IPS DF 6.9 (cell line): ENCODE data around the gene TASP1.

Source experiments
- DNase-seq: peaks from one replicate; pipeline ENCODE4 v3.0.0-alpha.2; 2013; ENCODE audit warnings: low read depth, low spot score
- H3K27ac ChIP-seq: one replicate; pipeline ENCODE4 v1.5.1; 2013; ENCODE audit warnings: low read length, control low read depth
- H3K27me3 ChIP-seq: 2 replicates; pipeline ENCODE4 v1.6.1; 2013; ENCODE audit warnings: mild to moderate bottlenecking, low read length; ENCODE audit not compliant: control insufficient read depth, insufficient read depth
- H3K36me3 ChIP-seq: 2 replicates; pipeline ENCODE4 v1.6.1; 2013; ENCODE audit warnings: low read length; ENCODE audit not compliant: control insufficient read depth, insufficient read depth
- H3K4me1 ChIP-seq: 2 replicates; pipeline ENCODE4 v1.6.1; 2013; ENCODE audit warnings: low read length; ENCODE audit not compliant: control insufficient read depth, insufficient read depth
- H3K4me3 ChIP-seq: 2 replicates; pipeline ENCODE4 v1.5.1; 2013; ENCODE audit warnings: mild to moderate bottlenecking, low read length
- H3K9me3 ChIP-seq: 2 replicates; pipeline ENCODE4 v1.6.1; 2013; ENCODE audit warnings: low read length, inconsistent platforms; ENCODE audit not compliant: control insufficient read depth, insufficient read depth
- WGBS: extraction: QIAGEN DNeasy Blood & Tissue Kit; methylation state at CpG from one replicate; pipeline ENCODE4 v1.1.7; 2013; ENCODE audit warnings: mixed read lengths, missing lambda C conversion rate; ENCODE audit not compliant: insufficient read length, insufficient coverage; 5-methylcytosine and 5-hydroxymethylcytosine counted together

Gene TASP1

DNA sequence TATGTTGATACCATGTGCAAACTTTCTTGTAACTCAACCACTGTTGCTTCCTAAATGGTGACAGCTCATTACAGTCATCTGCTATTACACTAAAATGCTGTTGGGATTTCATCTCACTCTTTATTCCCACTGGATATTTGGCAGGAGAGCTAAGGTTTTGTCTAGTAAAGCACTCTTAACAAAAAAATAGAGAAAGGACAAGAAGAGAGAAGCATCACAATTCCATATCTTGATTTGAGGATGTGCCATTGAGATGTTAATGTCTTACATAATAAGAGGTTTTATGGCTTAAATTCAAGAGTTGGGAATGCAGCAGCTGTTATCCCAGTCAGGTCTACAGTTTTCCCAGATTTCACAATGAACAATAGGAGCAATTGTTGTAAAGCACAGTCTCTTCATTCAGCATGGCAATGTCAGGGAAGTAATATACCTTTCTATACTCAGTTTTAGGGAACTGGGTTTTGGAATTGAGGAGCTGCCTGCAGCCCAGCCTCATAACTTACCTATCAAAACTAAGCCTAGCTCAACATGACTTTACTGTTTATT is 282.7 kb downstream of the TASP1 start:
- no peaks in the 10 kb centered on the region for H3K4me1 ChIP-seq
- no peaks in the 10 kb centered on the region for H3K36me3 ChIP-seq
- H3K4me3 ChIP-seq, result no peak overlapping the region
- no peak for DNase-seq
- H3K27me3 ChIP-seq, result no peaks in the 10 kb centered on the region
- H3K27ac ChIP-seq, result no peak overlapping the region
- H3K9me3 ChIP-seq, result no peaks in the 10 kb centered on the region

GRCh38 chr20:13355411-13355810 is 283.3 kb downstream of the TASP1 start:
- DNase-seq, result no peak
- H3K27ac ChIP-seq, result no peak overlapping the region
- H3K4me3 ChIP-seq, result no peak overlapping the region
- no peaks in the 10 kb centered on the region for H3K4me1 ChIP-seq
- H3K9me3 ChIP-seq, result no peaks in the 10 kb centered on the region
- WGBS, result no CpG with 5 or more reads among the region's 3 CpGs
- no peaks in the 10 kb centered on the region for H3K36me3 ChIP-seq
- no peaks in the 10 kb centered on the region for H3K27me3 ChIP-seq

- no peaks in the 10 kb centered on the region for H3K4me1 ChIP-seq
- no peak overlapping the region for H3K4me3 ChIP-seq
- no peaks in the 10 kb centered on the region for H3K36me3 ChIP-seq
- no peak for DNase-seq
- no CpG with 5 or more reads among the region's 2 CpGs for WGBS
- no peaks in the 10 kb centered on the region for H3K27me3 ChIP-seq
- no peaks in the 10 kb centered on the region for H3K9me3 ChIP-seq
- no peak overlapping the region for H3K27ac ChIP-seq
Measured at GRCh38 chr20:13353261-13353945, 285.3 kb downstream of the TASP1 start.

DNA sequence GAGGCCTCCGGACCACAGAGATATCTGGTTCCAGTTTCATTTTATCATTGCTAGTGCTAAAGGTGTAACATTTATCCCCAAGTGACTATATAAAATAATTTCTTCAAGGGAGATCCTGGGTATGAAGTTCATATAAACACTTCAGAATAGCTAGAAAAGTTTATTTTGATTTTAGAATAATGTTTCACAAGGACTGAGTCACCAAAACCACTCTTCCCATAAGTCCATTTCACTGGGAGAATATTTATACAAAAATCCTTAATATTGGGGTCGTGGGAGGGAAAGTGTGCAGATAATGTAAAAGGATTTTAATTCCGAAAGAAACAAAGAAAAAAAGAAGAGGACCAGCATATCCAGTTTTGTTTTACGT is 289.5 kb downstream of the TASP1 start:
- H3K4me3 ChIP-seq, result no peak overlapping the region
- DNase-seq, result no peak
- no peaks in the 10 kb centered on the region for H3K27me3 ChIP-seq
- H3K4me1 ChIP-seq, result no peaks in the 10 kb centered on the region
- WGBS, result no CpG with 5 or more reads among the region's 4 CpGs
- H3K9me3 ChIP-seq, result no peaks in the 10 kb centered on the region
- no peak overlapping the region for H3K27ac ChIP-seq
- H3K36me3 ChIP-seq, result no peaks in the 10 kb centered on the region

GRCh38 chr20:13348311-13349234 is 290.2 kb downstream of the TASP1 start:
- Histone ChIP-seq H3K9me3 (no peaks in the 10 kb centered on the region), H3K4me3 (no peak overlapping the region), H3K27me3 (no peaks in the 10 kb centered on the region), H3K27ac (no peak overlapping the region), H3K4me1 (no peaks in the 10 kb centered on the region; the same call in 1 of the 2 replicates), H3K36me3 (no peaks in the 10 kb centered on the region)
- DNase-seq, result no peak
- no CpG with 5 or more reads among the region's 9 CpGs for WGBS

- H3K4me1 ChIP-seq, result no peaks in the 10 kb centered on the region; the same call in 1 of the 2 replicates
- no peaks in the 10 kb centered on the region for H3K9me3 ChIP-seq
- DNase-seq, result no peak
- H3K4me3 ChIP-seq, result no peak overlapping the region
- no CpG with 5 or more reads among the region's 9 CpGs for WGBS
- H3K27ac ChIP-seq, result no peak overlapping the region
- H3K36me3 ChIP-seq, result no peaks in the 10 kb centered on the region
- no peaks in the 10 kb centered on the region for H3K27me3 ChIP-seq
Measured at GRCh38 chr20:13344671-13345070, 294.1 kb downstream of the TASP1 start.

DNA sequence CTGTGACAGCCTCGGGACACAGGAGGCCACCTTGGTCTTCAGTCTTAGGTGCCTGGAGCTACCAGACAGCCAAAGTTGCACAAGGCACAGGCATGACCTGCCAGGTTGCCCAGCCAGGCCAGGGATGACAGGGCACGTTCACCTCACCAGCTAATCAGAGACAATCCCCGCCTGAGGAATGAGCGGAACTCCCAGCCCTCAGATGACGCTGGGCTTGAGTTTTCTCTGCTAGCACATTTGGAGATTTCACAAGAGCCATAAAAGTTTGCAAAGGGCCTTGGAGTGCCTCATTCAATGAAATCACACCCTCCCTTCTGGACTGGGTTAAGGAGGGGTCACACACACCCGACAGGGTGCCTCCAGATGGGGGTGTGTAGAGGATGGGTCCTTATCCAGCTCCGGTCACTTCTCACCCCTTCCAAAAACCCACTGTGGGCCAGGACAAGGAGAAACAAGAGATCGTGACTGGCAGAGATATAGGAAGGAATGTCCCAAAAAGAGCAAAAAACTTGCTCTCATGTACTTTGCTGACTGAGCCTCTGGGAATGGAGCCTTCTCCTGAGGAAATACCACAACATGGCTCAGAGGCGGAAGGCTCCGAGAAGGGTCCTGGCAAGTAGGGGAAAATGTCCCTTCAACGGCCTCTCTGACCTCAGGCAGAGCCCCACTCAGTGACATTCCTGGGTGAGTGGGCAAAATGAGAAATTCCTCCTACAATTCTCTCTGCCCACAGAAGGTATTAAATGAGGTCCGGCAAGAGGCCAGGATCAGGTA is 296.1 kb downstream of the TASP1 start:
- DNase-seq, result no peak
- Histone ChIP-seq H3K4me3 (no peak overlapping the region), H3K27ac (no peak overlapping the region), H3K36me3 (no peaks in the 10 kb centered on the region), H3K27me3 (no peaks in the 10 kb centered on the region), H3K9me3 (no peaks in the 10 kb centered on the region), H3K4me1 (no peaks in the 10 kb centered on the region; the same call in 1 of the 2 replicates)
- no CpG with 5 or more reads among the region's 12 CpGs for WGBS

DNA sequence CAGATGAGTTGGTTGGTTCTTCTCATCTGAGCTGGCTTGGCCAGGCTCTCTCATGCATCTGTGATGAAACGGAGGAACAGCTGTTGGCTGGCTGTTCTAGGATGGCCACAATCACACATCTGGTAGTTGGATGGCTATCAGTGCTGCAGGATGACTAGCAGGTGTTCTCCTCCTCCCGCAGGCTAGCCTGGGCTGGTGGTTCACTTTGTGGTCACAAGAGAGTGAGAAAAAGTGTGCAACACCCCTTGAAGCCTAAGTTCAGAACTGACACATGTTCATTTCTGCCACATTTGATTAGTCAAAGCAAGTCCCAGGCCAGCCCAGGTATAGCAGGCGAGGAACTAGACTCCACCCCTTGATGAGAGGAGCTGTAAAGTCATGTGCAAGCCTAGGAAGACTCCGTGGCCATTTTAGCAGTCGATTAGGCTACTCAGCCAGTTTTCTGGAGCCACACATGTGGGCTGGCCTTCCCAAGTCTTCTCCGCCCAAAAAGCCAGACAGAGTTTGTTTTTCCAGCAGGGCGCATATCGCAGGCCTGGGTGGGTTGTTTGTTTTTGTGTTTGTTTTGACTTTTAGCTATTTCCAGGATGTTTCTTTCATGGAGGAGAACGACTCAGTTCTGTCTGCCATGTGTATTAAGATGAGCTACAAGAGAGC is 296.9 kb downstream of the TASP1 start:
- Histone ChIP-seq H3K36me3 (no peaks in the 10 kb centered on the region), H3K9me3 (no peaks in the 10 kb centered on the region), H3K27ac (no peak overlapping the region), H3K4me1 (no peaks in the 10 kb centered on the region; the same call in 1 of the 2 replicates), H3K4me3 (no peak overlapping the region), H3K27me3 (no peaks in the 10 kb centered on the region)
- no CpG with 5 or more reads among the region's 9 CpGs for whole genome bisulfite sequencing
- DNase-seq, result no peak

DNA sequence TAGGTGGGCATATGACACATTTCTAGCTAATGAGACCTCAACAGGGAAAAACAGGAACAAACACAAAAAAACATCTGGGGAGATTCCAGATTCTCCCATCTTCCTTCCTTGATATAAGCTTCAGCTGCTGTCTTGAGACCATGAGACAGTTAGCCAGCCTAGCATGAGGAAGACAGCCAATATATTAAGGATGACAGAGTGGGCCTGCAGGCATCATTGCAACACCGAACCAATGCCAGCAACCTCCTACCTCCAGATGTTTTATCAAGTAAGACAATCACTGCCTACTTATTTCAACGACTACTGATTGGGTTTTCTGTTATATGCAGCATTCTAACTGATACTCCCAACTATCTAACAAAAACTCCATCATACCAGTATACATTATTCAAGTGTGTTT is 298.6 kb downstream of the TASP1 start:
- Histone ChIP-seq H3K4me1 (no peaks in the 10 kb centered on the region; the same call in 1 of the 2 replicates), H3K36me3 (no peaks in the 10 kb centered on the region), H3K9me3 (no peaks in the 10 kb centered on the region), H3K4me3 (no peak overlapping the region), H3K27ac (no peak overlapping the region), H3K27me3 (no peaks in the 10 kb centered on the region)
- DNase-seq, result no peak
- no CpG with 5 or more reads among the region's 2 CpGs for WGBS
